PC-3 (cell line): ENCODE data around the gene NOM1. TPM values are rescaled to one million over a fixed set of nuclear protein-coding genes. Genes with fewer than 3 reads are reported as not detected.

ENCODE experiments used
- ATAC-seq: fragments of 200-7000 bp; cut with Tn5 transposase; 2 replicates; pipeline ENCODE4 v1.9.1; 2020; ENCODE audit warnings: mild to moderate bottlenecking, moderate library complexity
- BruUV-seq: library from RNA; stranded (reverse); fragments of 400-500 nt; replicated peaks from 2 replicates; lab custom pipeline; 2021; lab: Mats Ljungman, UMichigan
- CTCF ChIA-PET: fragments of 300-600 bp; sonication (Branson Sonifier 250); formaldehyde crosslinking; loops from one replicate; lab custom pipeline; 2022; ENCODE audit warnings: antibody characterized with exemption; lab: Charles Lee
- POLR2A ChIA-PET: fragments of 300-600 bp; sonication (Branson Sonifier 250); formaldehyde crosslinking; loops from one replicate; lab custom pipeline; 2022; ENCODE audit warnings: antibody characterized with exemption; ENCODE audit not compliant: unreplicated experiment; lab: Charles Lee
- DNase-seq: peaks from one replicate; pipeline ENCODE4 v3.0.0-alpha.2; 2015
- H2AFZ ChIP-seq: fragments of 300-600 bp; sonication (generic); 2 replicates; pipeline ENCODE4 v1.6.0; 2016; ENCODE audit warnings: antibody characterized with exemption, low read length
- H3F3A ChIP-seq: fragments of 300-600 bp; sonication (generic); one replicate; pipeline ENCODE4 v1.6.0; 2017; ENCODE audit warnings: antibody characterized with exemption, low read length, control low read depth, mild to moderate bottlenecking; ENCODE audit not compliant: unreplicated experiment
- H3K27ac ChIP-seq: fragments of 300-600 bp; sonication (generic); 2 replicates; pipeline ENCODE4 v1.5.1; 2016; ENCODE audit warnings: mild to moderate bottlenecking, low read length
- H3K27me3 ChIP-seq: fragments of 300-600 bp; sonication (generic); 2 replicates; pipeline ENCODE4 v1.6.1; 2016; ENCODE audit warnings: low read length, mixed read lengths
- H3K36me3 ChIP-seq: fragments of 300-600 bp; sonication (generic); 2 replicates; pipeline ENCODE4 v1.6.1; 2016; ENCODE audit warnings: low read depth, mixed run types, low read length, mixed read lengths
- H3K4me1 ChIP-seq: fragments of 300-600 bp; sonication (generic); 2 replicates; pipeline ENCODE4 v1.5.1; 2016; ENCODE audit warnings: low read length; ENCODE audit not compliant: insufficient read depth
- H3K4me2 ChIP-seq: fragments of 300-600 bp; sonication (generic); 2 replicates; pipeline ENCODE4 v1.6.0; 2016; ENCODE audit warnings: low read length
- H3K4me3 ChIP-seq: fragments of 300-600 bp; sonication (generic); 2 replicates; pipeline ENCODE4 v1.5.1; 2016; ENCODE audit warnings: mild to moderate bottlenecking, low read length, mixed read lengths
- H3K79me2 ChIP-seq: fragments of 300-600 bp; sonication (generic); 2 replicates; pipeline ENCODE4 v1.6.1; 2017; ENCODE audit warnings: low read length, mixed read lengths
- H3K9ac ChIP-seq: fragments of 300-600 bp; sonication (generic); 2 replicates; pipeline ENCODE4 v1.6.0; 2016; ENCODE audit warnings: mild to moderate bottlenecking, low read length
- H3K9me2 ChIP-seq: fragments of 300-600 bp; sonication (generic); replicated peaks from 2 replicates; pipeline ENCODE4 v1.6.1; 2016; ENCODE audit warnings: mixed run types, low read length, mixed read lengths
- H3K9me3 ChIP-seq: fragments of 300-600 bp; sonication (generic); 2 replicates; pipeline ENCODE4 v1.6.1; 2016; ENCODE audit warnings: low read length, mixed read lengths
- H4K20me1 ChIP-seq: fragments of 300-600 bp; sonication (generic); 2 replicates; pipeline ENCODE4 v1.6.1; 2016; ENCODE audit warnings: low read length, mixed read lengths
- EZH2 ChIP-seq: fragments of 300-600 bp; sonication (generic); IDR thresholded peaks from one replicate; pipeline ENCODE4 v1.6.1; 2017; ENCODE audit warnings: antibody characterized with exemption, mild to moderate bottlenecking, low read length; ENCODE audit not compliant: unreplicated experiment
- EZH2phosphoT487 ChIP-seq: fragments of 300-600 bp; sonication (generic); IDR thresholded peaks from 2 replicates; pipeline ENCODE4 v1.6.1; 2018; ENCODE audit warnings: mild to moderate bottlenecking, antibody characterized with exemption, low read length, borderline replicate concordance
- intact Hi-C: fragments of 100-400 bp; cut with micrococcal nuclease; formaldehyde crosslinking; loops from 2 replicates; pipeline ENCODE4 v1.9.0; 2023
- total RNA-seq: library from RNA; depleted of rRNA; stranded (reverse); fragments of >200 nt; gene quantifications from 2 replicates; pipeline ENCODE4 v1.2.3, GENCODE V29; 2014
- TF ChIP-seq, protein P1 (sequence below): fragments of 300-600 bp; sonication (generic); conservative IDR thresholded peaks from 2 replicates; pipeline ENCODE4 v1.5.1; 2017; ENCODE audit warnings: antibody characterized with exemption, low read depth, mild to moderate bottlenecking, low read length

Gene NOM1
- total RNA-seq, 1 experiment from 2014 or later, result 17.7 TPM

DNA sequence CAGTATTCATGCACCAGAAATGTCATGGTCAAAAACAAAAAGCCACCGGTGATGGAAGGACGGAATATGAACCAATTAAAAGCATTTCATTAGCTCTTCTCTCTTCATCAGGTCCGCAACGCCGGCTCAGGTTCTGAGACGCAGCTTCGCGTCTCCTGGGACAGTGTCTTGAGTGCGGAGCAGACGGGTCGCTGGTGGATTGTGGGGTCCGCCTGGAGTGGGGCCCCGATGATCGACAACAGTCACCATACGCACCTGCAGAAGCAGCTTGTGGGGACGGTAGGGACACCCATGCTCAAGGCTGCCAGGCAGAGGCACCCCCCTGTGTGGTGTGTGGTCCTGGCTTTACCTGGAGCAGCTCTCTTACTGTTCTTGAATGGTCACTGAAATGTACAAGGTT lies 13.4 kb downstream of the NOM1 start:
- ChIA-PET POLR2A (no interaction called here), CTCF (no interaction called here)
- no peaks in the 10 kb centered on the region; the same call in 1 of the 2 replicates for H4K20me1 ChIP-seq
- no peaks in the 10 kb centered on the region for H3K27me3 ChIP-seq
- no peak for ATAC-seq
- H2AFZ ChIP-seq, result no peak overlapping the region
- no peak for TF ChIP-seq EZH2
- no peak for TF ChIP-seq EZH2phosphoT487
- TF ChIP-seq, protein P1, sequence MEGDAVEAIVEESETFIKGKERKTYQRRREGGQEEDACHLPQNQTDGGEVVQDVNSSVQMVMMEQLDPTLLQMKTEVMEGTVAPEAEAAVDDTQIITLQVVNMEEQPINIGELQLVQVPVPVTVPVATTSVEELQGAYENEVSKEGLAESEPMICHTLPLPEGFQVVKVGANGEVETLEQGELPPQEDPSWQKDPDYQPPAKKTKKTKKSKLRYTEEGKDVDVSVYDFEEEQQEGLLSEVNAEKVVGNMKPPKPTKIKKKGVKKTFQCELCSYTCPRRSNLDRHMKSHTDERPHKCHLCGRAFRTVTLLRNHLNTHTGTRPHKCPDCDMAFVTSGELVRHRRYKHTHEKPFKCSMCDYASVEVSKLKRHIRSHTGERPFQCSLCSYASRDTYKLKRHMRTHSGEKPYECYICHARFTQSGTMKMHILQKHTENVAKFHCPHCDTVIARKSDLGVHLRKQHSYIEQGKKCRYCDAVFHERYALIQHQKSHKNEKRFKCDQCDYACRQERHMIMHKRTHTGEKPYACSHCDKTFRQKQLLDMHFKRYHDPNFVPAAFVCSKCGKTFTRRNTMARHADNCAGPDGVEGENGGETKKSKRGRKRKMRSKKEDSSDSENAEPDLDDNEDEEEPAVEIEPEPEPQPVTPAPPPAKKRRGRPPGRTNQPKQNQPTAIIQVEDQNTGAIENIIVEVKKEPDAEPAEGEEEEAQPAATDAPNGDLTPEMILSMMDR, result no peak
- no peak overlapping the region for H3K4me3 ChIP-seq
- DNase-seq, result no peak
- intact Hi-C loops, result no loop called here
- no peaks in the 10 kb centered on the region for H3K4me1 ChIP-seq
- BruUV-seq, result no TSS peak
- no peak overlapping the region for H3K27ac ChIP-seq
- no peak overlapping the region for H3K9ac ChIP-seq
- no peak overlapping the region for H3K4me2 ChIP-seq
- peaks cover 6% of the 10 kb centered on the region; the same call in 1 of the 2 replicates for H3K79me2 ChIP-seq
- peaks cover 52% of the 10 kb centered on the region for H3K36me3 ChIP-seq
- H3K9me3 ChIP-seq, result no peaks in the 10 kb centered on the region
- no peaks in the 10 kb centered on the region for H3F3A ChIP-seq
- H3K9me2 ChIP-seq, result no peaks in the 10 kb centered on the region

DNA sequence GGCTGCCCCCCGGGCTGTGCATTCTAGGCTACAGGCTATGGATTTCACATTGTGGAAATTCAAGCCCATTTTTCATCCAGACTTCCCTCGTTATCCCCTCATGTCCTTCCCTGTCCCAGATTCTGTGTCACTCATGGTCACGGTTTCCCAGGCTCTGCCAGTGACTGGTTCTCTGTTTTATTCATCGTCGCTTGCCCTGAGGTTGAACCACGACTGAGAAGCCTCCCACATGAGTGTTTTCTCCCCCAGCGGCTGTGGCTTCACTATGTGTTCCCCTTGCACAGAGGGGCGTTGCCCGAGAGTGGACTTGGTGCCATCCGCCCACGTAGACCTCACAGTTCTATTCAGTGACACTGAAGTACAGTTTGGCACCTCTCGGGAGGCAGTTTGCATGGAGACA lies 14.0 kb downstream of the NOM1 start:
- peaks cover 51% of the 10 kb centered on the region for H3K36me3 ChIP-seq
- TF ChIP-seq, protein P1, result no peak
- TF ChIP-seq EZH2 (no peak), EZH2phosphoT487 (no peak)
- H2AFZ ChIP-seq, result no peak overlapping the region
- POLR2A ChIA-PET, result no interaction called here
- no peak for DNase-seq
- H3K9me3 ChIP-seq, result no peaks in the 10 kb centered on the region
- CTCF ChIA-PET, result no interaction called here
- ATAC-seq, result no peak
- no peak overlapping the region for H3K9ac ChIP-seq
- no peaks in the 10 kb centered on the region; the same call in 1 of the 2 replicates for H4K20me1 ChIP-seq
- H3K79me2 ChIP-seq, result 0 out of 2 replicates have a peak, but pooled peaks cover 2% of the 10 kb centered on the region
- no peaks in the 10 kb centered on the region for H3K27me3 ChIP-seq
- BruUV-seq, result no TSS peak
- H3K4me3 ChIP-seq, result no peak overlapping the region
- intact Hi-C loops, result no loop called here
- H3K9me2 ChIP-seq, result no peaks in the 10 kb centered on the region
- H3F3A ChIP-seq, result no peaks in the 10 kb centered on the region
- no peak overlapping the region for H3K27ac ChIP-seq
- H3K4me1 ChIP-seq, result 0 out of 2 replicates have a peak, but pooled peaks cover 5% of the 10 kb centered on the region
- H3K4me2 ChIP-seq, result no peak overlapping the region

DNA sequence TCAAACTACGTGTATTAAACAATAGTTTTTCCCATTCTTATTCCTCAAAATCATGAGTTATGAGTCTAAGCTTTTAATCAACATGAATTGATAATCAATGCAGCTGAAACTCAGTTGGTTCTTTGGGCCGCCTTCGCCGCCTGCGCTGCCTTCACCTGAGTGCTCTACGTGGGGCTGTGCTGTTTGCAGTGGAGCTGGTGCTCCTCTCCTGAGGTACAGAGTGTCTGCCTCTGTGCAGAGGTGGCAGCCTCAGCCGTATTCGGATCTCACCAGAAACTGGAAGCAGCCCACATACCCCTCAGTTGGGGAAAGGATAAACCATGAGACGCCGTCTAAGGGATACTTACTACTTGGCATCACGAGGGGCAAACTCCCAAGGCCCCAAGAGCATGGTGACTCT lies 15.5 kb downstream of the NOM1 start:
- Histone ChIP-seq H3K9ac (no peak overlapping the region), H4K20me1 (no peaks in the 10 kb centered on the region; the same call in 1 of the 2 replicates), H3F3A (no peaks in the 10 kb centered on the region), H3K9me3 (no peaks in the 10 kb centered on the region), H3K27ac (no peak overlapping the region), H2AFZ (no peak overlapping the region), H3K27me3 (no peaks in the 10 kb centered on the region), H3K4me3 (no peak overlapping the region), H3K36me3 (peaks cover 49% of the 10 kb centered on the region), H3K9me2 (no peaks in the 10 kb centered on the region), H3K4me2 (no peak overlapping the region), H3K79me2 (no peaks in the 10 kb centered on the region), H3K4me1 (peaks cover 5% of the 10 kb centered on the region; the same call in 1 of the 2 replicates)
- TF ChIP-seq EZH2phosphoT487 (no peak), EZH2 (no peak)
- TF ChIP-seq, protein P1, result no peak
- POLR2A ChIA-PET, result no interaction called here
- BruUV-seq, result no TSS peak
- CTCF ChIA-PET, result no interaction called here
- ATAC-seq (no peak), DNase-seq (no peak)
- intact Hi-C loops, result no loop called here
